SHP77 treated with DMSO at 0.1 percent for 48 hours (cell line): ENCODE results near the gene FHAD1.

Experiments used
- DNase-seq: peaks from one replicate; lab custom pipeline; 2025; lab: John Stamatoyannopoulos, UW

FHAD1 gene

GRCh38 chr1:15218287-15219279 lies 28.4 kb upstream of the FHAD1 start:
- DNase-seq, result no peak

GRCh38 chr1:15219280-15220023 lies 27.6 kb upstream of the FHAD1 start:
- DNase-seq, result no peak

GRCh38 chr1:15220024-15220392 lies 27.0 kb upstream of the FHAD1 start:
- DNase-seq, result no peak

GRCh38 chr1:15220825-15221431 lies 26.1 kb upstream of the FHAD1 start:
- DNase-seq, result no peak

GRCh38 chr1:15222653-15223303 lies 24.2 kb upstream of the FHAD1 start:
- no peak for DNase-seq

- no peak for DNase-seq
Observed at GRCh38 chr1:15224259-15224869, 22.7 kb upstream of the FHAD1 start.

GRCh38 chr1:15224974-15225373 lies 22.0 kb upstream of the FHAD1 start:
- no peak for DNase-seq

GRCh38 chr1:15225461-15225860 lies 21.6 kb upstream of the FHAD1 start:
- DNase-seq, result no peak

GRCh38 chr1:15226388-15227255 lies 20.4 kb upstream of the FHAD1 start:
- DNase-seq, result no peak

GRCh38 chr1:15229707-15230131 lies 17.3 kb upstream of the FHAD1 start:
- DNase-seq, result no peak

GRCh38 chr1:15231714-15232201 lies 15.3 kb upstream of the FHAD1 start:
- DNase-seq, result no peak

GRCh38 chr1:15233689-15234088 lies 13.3 kb upstream of the FHAD1 start:
- DNase-seq, result no peak

- DNase-seq, result no peak
Observed at GRCh38 chr1:15236321-15236721, 10.7 kb upstream of the FHAD1 start.

GRCh38 chr1:15236746-15237145 lies 10.3 kb upstream of the FHAD1 start:
- no peak for DNase-seq

- DNase-seq, result no peak
Observed at GRCh38 chr1:15238789-15239188, 8.2 kb upstream of the FHAD1 start.

- no peak for DNase-seq
Observed at GRCh38 chr1:15242766-15243165, 4.3 kb upstream of the FHAD1 start.

- DNase-seq, result no peak
Observed at GRCh38 chr1:15243275-15244043, 3.6 kb upstream of the FHAD1 start.

- no peak for DNase-seq
Observed at GRCh38 chr1:15244813-15245212, 2.2 kb upstream of the FHAD1 start.

GRCh38 chr1:15245593-15246360 lies 1.2 kb upstream of the FHAD1 start:
- DNase-seq, result no peak
